SH-SY5Y (cell line): Measurements from ENCODE around the gene ZNF19.

ENCODE experiments used
- GATA2 ChIP-seq: IDR thresholded peaks from 2 replicates; pipeline ENCODE4 v1.6.1; 2011; ENCODE audit warnings: mild to moderate bottlenecking, low read depth, low read length
- GATA3 ChIP-seq: IDR thresholded peaks from 2 replicates; pipeline ENCODE4 v1.6.1; 2011; ENCODE audit warnings: low read depth, mild to moderate bottlenecking, low read length, moderate library complexity

DNA sequence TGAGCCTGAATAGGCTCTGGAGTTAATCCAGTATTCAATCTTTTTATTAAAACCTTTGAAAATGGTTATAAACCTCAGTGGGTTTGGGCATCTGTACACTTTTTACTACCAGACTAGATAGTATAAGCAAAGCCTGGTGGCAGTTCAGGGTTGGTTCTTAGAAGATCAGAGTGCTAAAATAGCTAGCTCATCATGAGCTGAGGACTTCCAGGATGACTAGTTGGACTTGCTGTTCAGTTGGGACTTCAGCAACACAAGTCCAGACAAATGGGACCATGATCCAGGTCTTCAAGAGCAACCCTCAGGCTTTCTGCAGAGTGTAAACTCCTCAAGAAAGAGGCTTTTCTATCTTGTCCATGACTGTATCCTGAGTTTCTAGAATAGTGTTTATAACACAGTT, 1.2 kb upstream of the ZNF19 start:
- no peak for TF ChIP-seq GATA2
- TF ChIP-seq GATA3 = no peak
